A549 treated with Hydrocortisone at 1 μM for 4 hours (cell line): ENCODE measurements around the gene TRIM36. TPM values are rescaled to one million over a fixed set of nuclear protein-coding genes. Genes with fewer than 3 reads are reported as not detected.

Experiments used
- total RNA-seq: library from RNA; stranded (reverse); fragments of 200-300 nt; extraction: Qiagen RNA extraction; gene quantifications from 5 replicates; pipeline ENCODE4 v1.2.3, GENCODE V29; 2022

The TRIM36 gene
- 1.8 to 2.2 TPM (median 2.2 TPM) in 5 replicates for total RNA-seq

GRCh38 chr5:115169487-115170133, at the start of gene TRIM36:
Gene TRIM36 (minus strand): TSS chr5:115169908. CDS start chr5:115169634, 274 bp downstream.

Other genes starting within 250 kb of the TRIM36 start
- gene PGGT1B, start 93.0 kb upstream of the TRIM36 start, total RNA-seq = 19.5 to 23.9 TPM (median 21.2 TPM) in 5 replicates
- gene CCDC112, start 126.7 kb upstream of the TRIM36 start, total RNA-seq = 6.5 to 9.2 TPM (median 7.6 TPM) in 5 replicates